HT1080 (cell line): ENCODE measurements around the gene ARHGAP32. TPM values are rescaled to one million over a fixed set of nuclear protein-coding genes. Genes with fewer than 3 reads are reported as not detected.
"Not testable (repeated sequence)": the region's sequence is repeated elsewhere in the genome, so short reads cannot be mapped to it uniquely, and the experiment has no call there.

ENCODE experiments used
- DNase-seq: peaks from one replicate; pipeline ENCODE4 v3.0.0-alpha.2; 2015; ENCODE audit warnings: low read depth
- total RNA-seq: library from RNA; depleted of rRNA; stranded (reverse); fragments of >200 nt; shearing (Covaris generic); gene quantifications from 2 replicates; pipeline ENCODE4 v1.2.3, GENCODE V29; 2014

ARHGAP32 gene
- total RNA-seq, 1 experiment from 2014 or later: 9.6 TPM

DNA sequence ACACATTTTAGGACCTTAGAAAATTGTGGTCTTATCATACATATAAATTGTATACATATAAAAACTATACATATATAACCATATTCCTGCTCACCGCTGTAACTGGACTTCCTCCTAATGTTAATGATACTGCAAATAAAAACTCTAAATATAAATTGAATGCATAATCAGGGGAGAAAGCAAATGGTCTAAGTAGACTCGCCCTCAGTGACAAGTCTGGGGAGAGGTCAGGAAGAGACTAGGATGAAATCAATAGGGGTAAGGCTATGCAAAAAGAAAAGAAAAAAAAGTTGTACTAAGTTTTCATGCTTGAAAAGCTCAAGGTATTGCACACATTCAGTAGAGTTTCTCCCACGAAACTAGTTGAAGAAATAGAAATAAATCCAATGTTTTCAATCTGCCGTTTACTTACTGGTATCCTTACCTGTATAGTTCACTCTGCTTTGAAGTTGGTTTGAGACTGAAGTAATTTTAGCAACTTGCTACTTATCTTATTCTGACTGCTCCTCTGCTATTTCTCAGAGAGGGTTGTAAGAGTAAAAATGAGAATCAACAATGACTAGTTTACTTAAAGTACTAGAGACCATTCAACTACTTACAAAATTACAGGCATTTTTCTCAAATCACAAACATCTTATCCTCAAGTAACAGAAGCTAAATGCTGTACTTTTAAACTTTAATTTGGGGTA is 12.2 kb upstream of the ARHGAP32 start:
- DNase-seq: no peak

DNA sequence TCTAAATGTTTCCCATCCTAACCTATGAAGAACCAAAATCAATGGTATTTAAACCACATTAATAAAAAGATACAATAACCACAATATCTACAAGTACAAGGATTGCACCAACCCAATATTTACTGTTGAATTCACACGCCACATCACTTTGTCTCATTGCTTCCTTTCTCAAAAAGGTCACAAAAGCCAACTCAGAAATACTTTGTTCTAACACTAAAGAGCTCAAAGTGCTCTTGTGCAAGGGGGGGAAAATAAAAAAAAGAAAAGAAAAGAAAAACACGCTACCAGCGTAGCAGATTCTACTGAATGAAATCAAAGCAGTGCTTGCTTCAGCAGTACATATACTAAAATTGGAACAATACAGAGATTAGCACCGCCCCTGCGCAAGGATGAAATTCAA is 10.5 kb upstream of the ARHGAP32 start:
- DNase-seq: no peak

DNA sequence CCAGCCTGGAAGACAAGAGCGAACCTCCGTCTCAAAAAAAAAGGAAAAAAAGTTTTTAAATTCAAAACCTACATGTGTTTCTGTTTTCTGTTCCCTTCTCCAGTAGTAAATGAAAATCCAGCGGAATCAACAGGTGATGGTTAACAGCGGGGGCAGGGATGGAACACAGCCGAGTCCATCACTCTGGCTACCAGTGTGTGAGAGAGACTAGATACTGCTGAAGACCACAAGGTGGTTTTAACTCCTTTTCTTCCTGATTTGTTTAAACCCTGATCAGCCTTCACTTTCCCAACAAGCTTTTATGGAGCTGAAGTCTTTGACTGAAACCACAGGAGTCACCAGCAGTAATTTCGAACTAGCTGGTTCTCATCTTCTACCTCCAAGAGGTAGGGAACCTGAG is 3.6 kb upstream of the ARHGAP32 start:
- no peak for DNase-seq

DNA sequence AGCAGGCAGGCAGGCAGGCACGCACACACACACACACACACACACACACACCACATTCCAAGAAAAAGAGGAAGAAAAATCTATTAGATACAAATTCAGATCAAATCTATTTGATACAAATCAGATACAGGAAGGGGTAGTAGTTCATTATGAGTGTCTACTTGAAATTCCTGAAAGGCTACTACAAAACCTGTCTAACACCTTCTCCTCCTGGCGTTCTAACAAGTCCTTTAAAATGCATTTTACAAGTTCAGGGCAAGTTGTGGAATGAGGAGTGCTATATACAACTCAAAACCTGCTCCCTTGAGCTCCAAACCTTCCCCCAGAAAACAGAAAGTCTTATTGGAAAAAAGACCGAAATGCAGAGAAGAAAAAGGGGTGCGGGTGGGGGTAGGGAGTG is 476 bp downstream of the ARHGAP32 start:
- DNase-seq: no peak

DNA sequence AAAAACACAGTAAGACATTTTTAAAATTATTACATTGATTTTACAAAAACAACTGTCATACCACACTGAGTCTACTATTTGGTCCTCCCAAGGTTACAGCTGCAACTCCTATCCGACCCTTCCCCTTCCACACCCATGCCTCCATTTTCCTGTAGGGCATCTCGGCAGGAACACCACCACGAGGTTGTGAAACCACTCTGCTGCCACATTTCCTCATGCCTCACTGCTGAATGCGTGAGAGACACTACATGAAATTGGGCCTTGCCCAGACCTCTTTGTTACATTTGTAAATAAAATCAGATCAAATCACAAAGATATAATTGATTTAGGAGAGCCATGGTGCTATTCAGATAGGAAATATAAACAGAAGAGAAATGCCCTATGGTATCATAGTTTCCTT is 2.0 kb downstream of the ARHGAP32 start:
- DNase-seq: no peak

DNA sequence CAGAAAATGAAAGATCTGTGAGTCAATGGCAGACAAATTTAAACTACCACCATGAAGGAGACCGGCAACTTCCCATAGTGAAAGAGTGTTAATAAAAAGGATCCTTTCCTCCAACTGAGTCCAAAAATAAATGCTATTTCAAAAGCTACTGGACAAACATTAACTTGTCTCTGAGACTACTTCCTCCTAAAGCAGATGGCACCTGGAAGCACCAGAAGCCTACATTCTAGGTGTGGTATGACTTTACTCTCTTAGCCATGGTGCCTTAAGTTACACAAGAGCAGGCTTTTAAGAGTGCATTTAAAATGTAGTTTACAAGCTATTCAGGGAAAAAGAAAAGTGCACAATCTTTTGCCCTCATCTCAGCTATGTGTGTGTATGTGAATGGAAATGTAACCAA is 2.5 kb downstream of the ARHGAP32 start:
- no peak for DNase-seq

DNA sequence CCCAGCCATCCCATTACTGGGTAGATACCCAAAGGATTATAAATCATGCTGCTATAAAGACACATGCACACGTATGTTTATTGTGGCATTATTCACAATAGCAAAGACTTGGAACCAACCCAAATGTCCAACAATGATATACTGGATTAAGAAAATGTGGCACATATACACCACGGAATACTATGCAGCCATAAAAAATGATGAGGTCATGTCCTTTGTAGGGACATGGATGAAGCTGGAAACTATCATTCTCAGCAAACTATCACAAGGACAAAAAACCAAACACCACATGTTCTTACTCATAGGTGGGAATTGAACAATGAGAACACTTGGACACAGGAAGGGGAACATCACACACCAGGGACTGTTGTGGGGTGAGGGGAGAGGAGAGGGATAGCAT is 7.0 kb downstream of the ARHGAP32 start:
- not testable (repeated sequence) for DNase-seq

DNA sequence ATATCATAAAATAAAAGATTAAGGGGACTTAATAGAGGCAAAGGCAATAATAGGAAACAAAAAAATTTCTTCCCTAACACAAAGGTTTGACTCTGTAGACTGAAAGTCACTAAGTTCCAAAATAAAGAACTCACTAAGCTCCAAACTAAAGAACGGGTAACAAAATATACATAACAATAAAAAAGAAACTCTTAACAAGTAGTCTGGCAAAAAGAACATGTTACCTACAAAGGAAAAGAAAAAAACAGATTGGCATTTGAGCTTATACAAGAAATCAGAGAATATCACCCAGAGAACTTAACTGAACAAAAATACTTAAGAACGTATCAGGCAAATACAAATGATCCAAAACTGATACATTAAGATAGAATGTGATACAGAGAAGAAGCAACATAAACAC is 7.5 kb downstream of the ARHGAP32 start:
- no peak for DNase-seq

DNA sequence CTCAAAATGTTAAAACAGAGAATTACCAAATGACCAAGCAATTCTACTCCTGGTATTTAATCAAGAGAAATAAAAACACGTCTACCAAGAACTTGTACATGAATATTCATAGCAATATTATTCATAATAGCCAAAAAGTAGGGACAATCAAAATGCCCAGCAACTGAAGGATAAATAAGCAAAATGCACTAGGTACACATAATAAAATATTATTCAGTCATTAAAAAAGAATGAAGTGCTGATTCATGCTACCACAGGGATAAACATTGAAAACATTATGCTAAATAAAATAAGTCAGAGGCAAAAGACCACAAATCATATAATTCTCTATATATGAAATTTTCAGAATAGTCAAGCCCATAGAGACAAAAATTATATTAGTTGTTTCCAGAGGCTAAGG is 24.8 kb downstream of the ARHGAP32 start:
- DNase-seq: no peak

DNA sequence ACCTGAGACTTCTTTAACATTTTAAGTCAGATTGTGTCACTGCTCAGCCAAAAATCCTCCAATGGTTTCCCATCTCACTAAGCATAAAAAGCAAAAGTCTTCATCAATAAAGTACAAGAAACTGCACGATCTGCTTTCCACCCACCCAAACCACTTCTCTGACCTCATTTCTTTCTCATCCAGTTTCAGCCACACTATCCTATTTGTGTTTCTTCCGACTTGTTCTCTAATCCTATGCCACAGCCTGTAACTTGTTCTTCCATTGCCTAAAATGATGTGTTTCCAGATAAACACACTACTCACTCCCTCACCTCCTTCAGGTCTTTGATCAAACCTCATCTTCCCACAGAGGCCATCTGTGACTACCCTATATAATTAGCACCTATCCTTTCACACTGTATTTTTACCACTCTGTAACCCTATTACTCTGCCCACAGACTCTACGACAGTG is 28.4 kb downstream of the ARHGAP32 start:
- no peak for DNase-seq

DNA sequence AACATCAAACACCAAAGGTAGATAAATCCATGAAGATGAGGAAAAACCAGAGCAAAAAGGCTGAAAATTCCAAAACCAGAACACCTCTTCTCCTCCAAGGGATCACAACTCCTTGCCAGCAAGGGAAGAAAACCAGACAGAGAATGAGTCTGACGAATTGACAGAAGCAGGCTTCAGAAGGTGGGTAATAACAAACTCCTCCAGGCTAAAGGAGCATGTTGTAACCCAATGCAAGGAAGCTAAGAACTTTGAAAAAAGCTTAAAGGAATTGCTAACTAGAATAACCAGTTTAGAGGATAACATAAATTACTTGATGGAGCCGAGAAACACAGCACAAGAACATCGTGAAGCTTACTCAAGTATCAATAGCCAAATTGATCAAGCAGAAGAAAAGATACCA is 35.0 kb downstream of the ARHGAP32 start:
- DNase-seq: not testable (repeated sequence)

DNA sequence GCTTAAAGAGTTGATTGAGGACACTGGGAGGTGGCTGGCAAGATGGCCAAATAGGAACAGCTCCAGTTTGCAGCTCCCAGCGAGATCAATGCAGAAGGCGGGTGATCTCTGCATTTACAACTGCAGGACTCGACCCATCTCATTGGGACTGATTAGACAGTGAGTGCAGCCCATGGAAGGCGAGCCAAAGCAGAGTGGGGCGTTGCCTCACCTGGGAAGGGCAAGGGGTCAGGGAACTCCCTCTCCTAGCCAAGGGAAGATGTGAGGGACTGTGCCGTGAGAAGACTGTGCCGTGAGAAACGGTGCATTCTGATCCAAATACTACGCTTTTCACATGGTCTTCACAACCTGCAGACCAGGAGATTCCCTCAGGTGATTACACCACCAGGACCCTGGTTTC is 36.4 kb downstream of the ARHGAP32 start:
- no peak for DNase-seq

DNA sequence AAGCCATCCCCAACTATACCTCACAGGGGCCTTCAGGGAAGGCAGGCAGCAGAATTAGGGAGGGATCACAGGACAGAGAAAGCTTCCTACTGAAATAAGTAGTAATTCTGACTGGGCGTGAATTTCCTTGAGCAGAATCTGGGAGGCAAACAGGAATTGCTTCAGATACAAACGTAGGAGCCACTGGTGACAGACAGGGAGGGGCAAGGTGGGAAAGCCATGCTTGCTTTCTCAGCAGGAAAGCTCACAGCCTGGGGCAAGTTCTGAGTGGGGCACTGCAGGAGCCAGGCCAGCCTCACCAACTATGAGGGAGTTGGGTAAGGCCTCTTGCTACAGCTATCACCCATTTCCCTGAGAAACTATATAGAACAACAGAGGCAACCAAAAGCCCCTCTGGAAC is 43.6 kb downstream of the ARHGAP32 start:
- no peak for DNase-seq

DNA sequence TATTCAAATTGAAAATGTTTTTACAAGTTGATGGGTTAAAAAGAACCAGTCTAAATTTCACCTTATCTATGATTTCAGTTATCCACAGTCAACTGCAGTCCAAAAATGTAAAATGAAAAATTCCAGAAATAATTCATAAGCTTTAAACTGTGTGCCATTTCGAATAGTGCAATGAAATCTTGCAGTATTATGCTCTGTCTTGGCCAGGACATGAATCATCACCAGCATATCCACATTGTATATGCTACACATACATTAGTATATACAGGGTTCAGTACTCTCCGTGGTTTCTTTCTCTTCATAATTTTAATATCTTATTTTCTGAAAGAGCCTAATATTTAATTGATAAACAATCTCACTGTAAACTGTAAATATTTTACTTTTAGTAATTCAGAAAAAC is 45.9 kb downstream of the ARHGAP32 start:
- DNase-seq: no peak

DNA sequence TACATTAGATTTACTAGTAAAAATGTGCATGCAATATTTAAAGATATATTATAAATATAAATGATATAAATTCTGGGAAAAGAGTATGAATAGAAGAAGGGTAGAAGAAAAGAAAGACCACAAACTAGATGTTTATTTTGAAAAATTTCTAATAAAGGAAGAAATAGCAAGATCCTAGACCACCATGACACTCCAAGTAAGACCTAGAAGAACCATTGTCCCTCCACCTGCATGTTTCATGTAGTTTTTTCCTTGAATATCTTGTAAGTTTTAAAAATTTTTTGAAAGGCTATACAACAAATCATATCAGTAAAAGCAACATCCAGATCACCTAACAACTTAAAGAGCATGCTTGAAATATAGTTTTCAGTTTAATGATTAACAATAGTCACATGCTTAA is 46.8 kb downstream of the ARHGAP32 start:
- no peak for DNase-seq

DNA sequence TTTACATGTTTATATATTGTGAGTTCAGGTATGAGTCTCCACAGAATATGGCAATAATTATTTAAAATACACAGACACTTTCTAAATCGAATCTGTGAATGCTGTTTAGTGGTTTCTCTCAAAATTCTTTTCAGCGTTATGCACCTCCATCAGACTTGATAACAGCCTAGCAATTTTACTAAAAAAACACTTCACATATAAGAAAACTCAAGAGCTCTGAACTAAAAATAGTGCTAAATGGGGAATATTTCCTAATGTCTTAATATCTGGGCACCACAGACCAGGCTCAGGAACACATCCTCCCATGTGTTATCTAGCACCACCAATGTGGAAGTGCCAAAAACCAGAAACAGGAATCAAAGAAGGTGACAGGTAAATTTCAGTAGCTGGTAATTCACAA is 47.9 kb downstream of the ARHGAP32 start:
- no peak for DNase-seq

DNA sequence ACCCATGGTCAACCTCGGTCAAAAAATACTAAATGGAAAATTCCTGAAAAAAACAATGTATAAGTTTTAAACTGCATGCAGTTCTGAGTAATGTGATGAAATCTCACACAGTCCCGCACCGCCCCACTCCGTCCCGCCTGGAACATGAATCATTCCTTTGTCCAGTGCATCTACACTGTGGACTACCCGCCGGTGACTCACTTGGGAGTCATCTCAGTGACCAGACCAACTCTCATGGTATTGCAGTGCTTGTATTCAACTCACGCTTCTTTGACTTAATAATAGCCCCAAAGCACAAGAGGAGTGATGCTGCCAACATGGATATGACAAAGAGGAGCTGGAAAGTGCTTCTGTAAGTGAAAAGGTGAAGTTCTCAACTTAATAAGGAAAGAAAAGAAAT is 48.8 kb downstream of the ARHGAP32 start:
- peak; percentile 99 for DNase-seq

DNA sequence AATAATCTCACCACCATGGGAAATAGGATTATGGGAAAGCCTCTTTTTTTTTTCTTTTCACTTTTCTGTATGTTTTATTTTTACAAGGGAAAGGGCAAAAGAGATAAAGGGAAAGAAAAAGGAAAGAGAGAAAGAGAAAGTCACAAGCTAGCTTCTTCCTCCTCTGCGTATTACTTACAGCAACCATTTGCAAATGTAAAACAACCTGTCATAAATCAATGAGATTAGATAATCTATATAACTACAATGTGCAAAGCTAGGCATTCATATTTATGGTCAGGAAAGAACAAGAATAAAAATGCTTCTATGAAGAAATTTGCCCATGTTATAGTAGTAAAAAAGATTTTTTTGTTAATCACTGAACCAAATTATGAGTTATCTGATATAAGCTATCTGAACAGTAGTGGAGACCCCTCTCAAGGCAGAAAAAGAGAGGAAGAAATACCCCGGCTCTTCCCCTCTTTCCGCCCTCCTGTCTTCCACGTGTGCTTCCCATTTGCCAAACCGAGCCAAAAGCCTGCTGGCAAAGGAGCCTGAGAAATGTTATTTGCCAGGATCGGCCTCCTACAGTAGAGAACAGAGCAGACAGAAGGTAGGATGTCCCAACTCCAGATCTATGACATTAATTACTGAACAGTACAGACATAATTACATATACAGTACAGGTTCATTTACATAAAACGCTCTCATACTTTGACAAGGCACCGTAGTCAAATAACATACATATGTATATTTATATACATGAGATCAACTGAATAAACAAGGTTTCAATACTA is 50.2 kb downstream of the ARHGAP32 start:
- no peak for DNase-seq

DNA sequence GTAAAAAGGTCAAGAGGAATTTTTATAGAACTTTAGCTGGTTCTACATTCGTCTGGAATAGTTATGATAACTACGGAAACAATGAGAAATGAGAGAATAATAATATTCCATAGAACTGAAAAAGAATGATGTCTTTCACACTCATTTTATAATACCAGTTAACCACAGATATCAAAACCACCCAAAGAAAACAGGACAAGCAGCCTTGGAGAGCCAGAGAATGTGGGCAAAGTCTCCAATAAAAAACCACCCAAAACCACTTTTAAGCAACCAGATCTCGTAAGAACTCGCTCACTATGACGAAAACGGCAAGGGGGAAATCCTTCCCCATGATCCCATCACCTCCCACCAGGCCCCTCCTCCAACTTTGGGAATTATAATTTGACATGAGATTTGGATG is 60.8 kb downstream of the ARHGAP32 start:
- DNase-seq: no peak

DNA sequence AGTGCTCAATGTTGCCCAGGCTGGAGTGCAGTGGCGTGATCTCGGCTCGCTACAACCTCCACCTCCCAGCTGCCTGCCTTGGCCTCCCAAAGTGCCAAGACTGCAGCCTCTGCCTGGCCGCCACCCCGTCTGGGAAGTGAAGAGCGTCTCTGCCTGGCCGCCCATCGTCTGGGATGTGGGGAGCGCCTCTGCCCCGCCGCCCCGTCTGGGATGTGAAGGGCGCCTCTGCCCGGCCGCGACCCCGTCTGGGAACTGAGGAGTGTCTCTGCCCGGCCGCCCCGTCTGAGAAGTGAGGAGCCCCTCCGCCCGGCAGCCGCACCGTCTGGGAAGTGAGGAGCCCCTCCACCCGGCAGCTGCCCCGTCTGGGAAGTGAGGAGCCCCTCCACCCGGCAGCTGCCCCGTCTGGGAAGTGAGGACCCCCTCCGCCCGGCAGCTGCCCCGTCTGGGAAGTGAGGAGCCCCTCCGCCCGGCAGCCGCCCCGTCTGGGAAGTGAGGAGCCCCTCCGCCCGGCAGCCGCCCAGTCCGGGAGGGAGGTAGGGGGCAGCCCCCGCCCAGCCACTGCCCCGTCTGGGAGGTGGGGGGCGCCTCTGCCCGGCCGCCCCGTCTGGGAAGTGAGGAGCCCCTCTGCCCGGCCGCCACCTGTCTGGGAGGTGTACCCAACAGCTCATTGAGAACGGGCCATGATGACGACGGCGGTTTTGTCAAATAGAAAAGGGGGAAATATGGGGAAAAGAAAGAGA is 63.1 kb downstream of the ARHGAP32 start:
- not testable (repeated sequence) for DNase-seq

DNA sequence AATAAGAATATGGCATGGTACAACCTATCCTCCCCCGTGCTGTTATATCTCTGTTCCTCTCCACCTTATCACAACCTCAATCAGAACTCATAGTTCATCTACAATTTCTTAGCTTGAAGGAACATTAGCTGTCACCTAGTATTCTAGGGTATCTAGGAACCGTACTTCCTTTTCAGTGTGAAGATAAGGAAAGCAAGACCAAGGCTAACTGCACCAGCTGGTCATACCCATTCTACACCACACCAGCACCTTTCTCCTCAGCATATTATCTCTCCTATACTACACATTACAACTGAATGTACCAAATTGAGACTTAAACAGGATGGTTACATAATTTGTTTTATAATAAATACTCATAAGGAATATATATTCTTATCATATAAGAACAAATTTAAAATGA is 73.1 kb downstream of the ARHGAP32 start:
- DNase-seq: no peak

DNA sequence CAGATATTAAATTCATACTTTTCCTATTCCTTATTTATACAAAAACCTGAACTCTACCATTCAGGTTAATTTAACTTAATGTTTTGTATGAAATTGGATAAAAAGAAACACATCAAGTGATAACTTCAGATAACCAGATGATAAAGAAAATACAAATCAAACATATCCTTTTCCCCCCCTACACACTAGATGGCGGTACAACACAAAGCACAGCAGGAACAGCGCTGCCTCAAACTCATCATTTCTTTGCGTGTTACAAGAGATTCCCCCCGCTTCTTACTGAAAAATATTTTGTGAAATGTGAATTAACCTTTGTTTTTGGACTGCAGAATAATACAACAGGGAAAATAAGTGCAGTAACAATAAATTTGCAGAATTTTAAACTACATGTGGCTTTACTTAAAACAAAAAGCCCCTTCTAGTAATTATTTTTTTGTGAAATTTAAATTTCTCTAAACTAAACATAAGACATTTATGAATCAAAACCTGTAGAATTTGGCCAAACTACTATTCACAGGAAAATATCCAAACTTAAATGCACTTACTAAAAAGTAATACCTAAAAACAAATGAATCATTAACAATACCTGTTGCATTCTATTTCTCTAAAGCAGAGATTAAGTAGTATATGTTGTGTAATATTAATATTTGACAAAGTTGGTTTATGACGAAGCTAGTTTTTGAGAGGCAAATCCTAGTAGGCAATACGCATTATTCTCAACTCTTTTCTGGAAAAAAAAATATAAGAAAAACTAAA is 74.4 kb downstream of the ARHGAP32 start:
- DNase-seq: peak; percentile 59
